ENCODE measurements around the gene COG5.

COG5 gene

DNA sequence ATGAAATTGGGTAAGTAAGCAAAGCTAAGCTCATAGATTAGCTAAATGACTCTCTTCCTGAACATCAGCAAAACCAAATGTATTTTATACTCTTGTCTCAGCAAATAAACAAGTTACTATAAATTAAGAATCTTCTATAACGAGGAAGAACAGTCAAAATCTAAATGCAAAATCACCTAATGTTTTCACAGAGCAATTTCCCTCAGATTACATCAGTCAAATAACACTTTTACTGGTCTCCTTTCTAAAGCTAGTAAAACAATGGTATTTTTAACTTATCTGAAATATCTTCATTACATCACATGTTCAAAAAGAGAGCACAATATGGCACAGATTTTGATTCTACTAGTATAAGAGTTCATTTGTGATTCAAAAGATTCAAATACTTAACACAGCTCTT is 110.3 kb downstream of the COG5 start:
- DNase-seq = no peak

GRCh38 chr7:107450970-107451369 is 112.8 kb downstream of the COG5 start:
- no peak for DNase-seq

DNA sequence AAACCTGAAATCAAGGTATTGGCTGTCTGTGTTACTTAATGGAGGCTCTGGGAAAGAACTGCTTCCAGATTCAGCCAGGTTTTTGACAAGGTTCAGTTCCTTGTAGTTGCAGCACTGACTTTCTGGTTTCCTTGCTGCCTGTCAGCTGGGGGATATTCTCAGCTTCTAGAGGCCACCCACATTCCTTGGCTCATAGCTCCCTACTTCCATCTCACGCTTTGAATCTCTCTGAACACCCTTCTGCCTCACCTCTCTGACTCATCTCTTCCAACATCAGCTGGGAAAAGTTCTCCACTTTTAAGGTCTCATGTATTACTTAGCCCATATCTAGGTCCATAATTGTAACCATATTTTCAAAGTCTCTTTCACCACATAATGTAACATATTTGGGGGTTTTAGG is 116.7 kb downstream of the COG5 start:
- no peak for DNase-seq

GRCh38 chr7:107446531-107446930 is 117.2 kb downstream of the COG5 start:
- no peak for DNase-seq

GRCh38 chr7:107442678-107443077 is 121.0 kb downstream of the COG5 start:
- no peak for DNase-seq

- no peak for DNase-seq
These were observed 121.9 kb downstream of the COG5 start for GRCh38 chr7:107441581-107442422.

- no peak for DNase-seq
These were observed 124.7 kb downstream of the COG5 start for GRCh38 chr7:107439025-107439424.

- DNase-seq = no peak
These were observed 128.0 kb downstream of the COG5 start for GRCh38 chr7:107435749-107436148.

DNA sequence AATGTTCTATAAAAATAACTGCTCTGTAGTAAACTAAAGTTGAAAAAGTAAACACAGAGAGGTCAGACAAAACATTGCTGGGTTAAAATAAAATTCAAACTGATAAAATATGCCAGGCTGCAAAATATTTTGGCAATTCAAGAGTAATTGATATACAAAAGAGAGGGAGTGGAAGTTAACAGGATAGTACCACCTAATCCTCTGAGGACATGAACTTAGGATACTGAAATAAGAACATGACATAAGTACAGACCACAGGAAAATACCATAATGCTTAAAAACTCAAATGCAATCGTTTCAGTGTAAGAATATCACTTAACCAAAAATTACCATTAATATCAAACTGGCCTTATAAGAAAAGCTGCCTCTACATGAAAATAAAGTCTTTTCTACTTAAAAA is 131.5 kb downstream of the COG5 start:
- no peak for DNase-seq

DNA sequence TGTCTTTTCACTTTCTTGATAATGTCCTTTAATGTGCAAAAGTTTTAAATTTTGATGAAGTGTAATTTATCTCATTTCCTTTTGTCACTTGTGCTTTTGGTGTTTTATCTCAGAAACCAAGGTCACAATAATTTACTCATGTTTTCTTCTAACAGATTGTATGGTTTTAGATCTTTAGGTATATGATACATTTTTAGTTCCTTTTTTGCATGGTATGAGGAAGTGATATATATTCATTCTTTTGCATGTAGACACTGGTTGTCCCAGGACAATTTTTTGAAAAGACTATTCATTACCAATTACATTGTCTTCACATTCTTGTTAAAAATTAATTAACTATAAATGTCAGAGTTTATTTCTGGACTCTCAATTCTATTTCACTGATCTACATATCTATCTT is 133.7 kb downstream of the COG5 start:
- no peak for DNase-seq

DNA sequence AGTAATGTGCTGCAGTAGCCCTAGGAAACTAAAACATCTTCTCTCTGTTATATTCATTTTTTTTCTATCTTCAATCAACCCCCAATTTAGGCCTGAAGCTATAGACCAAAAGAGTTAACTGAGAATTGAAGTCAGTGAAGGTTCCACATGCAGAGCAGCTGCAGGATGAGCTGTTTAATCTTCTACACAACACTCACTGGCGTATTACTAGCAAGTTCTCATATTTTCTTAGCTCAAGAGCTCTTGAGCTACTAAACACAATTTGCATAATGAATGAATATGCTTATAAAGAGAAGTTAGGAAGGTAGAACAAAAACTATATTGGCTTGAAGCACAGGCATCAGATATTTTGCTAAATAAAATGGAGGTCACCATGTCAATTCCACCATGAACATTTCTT is 135.1 kb downstream of the COG5 start:
- no peak for DNase-seq

DNA sequence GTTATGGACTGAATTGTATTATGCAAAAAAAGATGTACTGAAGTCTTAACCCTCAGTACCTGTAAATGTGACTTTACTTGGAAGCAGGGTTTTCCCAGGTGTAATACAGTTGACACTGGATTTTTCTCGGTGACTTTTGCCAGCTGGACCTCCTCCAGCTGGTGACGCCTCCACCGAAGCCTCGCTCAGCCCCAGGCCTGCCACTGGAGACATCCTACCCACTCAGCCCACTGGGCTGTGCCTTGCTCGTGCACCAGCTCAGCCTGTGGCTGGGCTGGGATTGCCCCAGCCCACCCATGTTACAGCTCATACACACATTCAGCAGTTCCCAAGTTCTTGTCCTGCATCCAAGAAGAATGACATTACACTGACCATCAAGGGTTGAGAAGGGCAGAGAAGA is 136.3 kb downstream of the COG5 start:
- DNase-seq = no peak

DNA sequence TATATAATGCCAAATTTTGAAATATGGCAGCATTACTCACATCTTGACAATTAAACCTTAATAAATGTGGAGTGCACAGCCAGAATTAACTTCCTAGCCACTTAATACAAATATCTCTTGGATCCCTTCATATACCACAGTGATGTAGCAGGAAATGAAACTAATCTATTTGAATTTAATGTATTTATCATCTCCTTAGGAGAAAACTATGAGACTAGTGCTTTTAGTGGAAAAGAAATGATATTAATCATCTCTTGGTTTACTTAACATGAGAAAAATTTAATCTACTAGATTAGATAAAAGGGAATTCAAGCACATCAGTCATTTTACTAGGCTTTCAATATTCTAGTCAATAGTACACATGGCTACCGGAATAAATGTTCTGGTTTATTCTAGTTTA is 149.5 kb downstream of the COG5 start:
- DNase-seq = no peak

- DNase-seq = no peak
These were observed 155.4 kb downstream of the COG5 start for GRCh38 chr7:107408349-107408748.

GRCh38 chr7:107405559-107405958 is 158.2 kb downstream of the COG5 start:
- no peak for DNase-seq

- DNase-seq = peak; percentile 22 to 36
These were observed 158.8 kb downstream of the COG5 start for GRCh38 chr7:107404740-107405537.

DNA sequence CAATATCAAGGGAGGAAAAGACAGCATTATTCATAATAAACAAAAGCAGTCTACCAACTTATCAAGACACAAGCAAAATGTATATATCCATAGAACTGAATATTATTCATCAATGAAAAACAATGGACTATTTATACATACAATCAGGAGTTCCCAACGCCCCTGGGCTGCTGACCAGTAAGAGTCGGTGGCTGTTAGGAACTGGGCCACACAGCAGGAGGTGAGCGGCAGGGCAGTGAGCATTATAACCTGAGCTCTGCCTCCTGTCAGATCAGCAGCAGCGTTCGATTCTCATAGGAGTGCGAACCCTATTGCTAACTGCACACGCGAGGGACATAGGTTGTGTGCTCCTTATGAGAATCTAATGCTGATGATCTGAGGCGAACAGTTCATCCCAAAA is 165.6 kb downstream of the COG5 start:
- no peak for DNase-seq

DNA sequence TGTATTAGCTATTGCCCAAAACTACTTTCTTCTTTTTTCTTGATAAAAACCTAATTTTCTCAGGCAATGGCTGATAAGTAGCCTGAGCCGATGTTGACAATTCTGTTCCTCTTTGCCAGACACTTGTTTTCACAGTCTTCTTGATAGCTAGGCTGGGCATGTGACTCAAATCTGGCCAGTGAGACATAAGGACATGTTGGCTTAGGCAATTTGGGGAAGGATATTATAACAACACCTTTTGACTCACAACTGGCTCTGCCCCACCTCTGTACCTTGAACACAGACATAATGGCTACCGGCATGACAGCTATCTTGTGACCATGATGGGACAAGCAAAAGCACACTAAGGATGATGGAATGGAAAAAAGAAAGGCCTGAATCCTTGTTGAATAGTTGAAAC is 166.7 kb downstream of the COG5 start:
- no peak for DNase-seq

- no peak for DNase-seq
These were observed 167.6 kb downstream of the COG5 start for GRCh38 chr7:107396081-107396480.

GRCh38 chr7:107394831-107395230 is 168.9 kb downstream of the COG5 start:
- DNase-seq = no peak

- no peak for DNase-seq
These were observed 169.4 kb downstream of the COG5 start for GRCh38 chr7:107394276-107394675.

DNA sequence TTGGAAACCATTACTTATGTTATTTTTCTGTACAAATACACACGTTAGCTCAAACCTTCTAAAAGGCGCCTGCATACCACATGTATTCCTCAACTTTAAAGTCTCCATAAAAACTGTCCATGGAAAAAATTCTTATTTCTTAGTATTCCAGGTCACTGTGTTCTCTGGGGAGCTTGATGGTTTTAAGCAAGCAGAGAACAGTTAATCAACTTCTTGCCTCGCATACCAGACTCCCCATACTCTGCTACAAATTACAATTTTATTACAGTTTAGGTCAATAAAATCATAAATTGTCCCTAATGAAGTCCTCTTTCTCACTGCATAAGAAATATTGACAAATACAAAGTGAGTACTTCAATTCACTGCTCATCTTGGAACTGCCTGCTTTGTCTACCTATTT is 170.9 kb downstream of the COG5 start:
- no peak for DNase-seq

GRCh38 chr7:107390916-107391315 is 172.8 kb downstream of the COG5 start:
- DNase-seq = peak in 1 of 2 experiments; percentile 35

GRCh38 chr7:107388604-107389003 is 175.1 kb downstream of the COG5 start:
- DNase-seq = no peak

Measured in NCI-H1930 (cell line).